Chondrocyte (in vitro differentiated cells): ENCODE results near the gene TPPP3. TPM values are rescaled to one million over a fixed set of nuclear protein-coding genes. Genes with fewer than 3 reads are reported as not detected.

Experiments used
- DNase-seq: peaks from one replicate; pipeline ENCODE4 v3.0.0; 2021; ENCODE audit warnings: mixed read lengths, low spot score
- H3K27ac Mint-ChIP-seq: one replicate; pipeline ENCODE4 v1.8.0; 2021; ENCODE audit warnings: mild to moderate bottlenecking, moderate library complexity, mixed read lengths; ENCODE audit not compliant: unreplicated experiment
- H3K27me3 Mint-ChIP-seq: 2 replicates; pipeline ENCODE4 v1.8.0; 2021; ENCODE audit warnings: low read depth, mixed read lengths
- H3K36me3 Mint-ChIP-seq: 2 replicates; pipeline ENCODE4 v1.8.0; 2021; ENCODE audit warnings: low read depth, mixed read lengths
- H3K4me1 Mint-ChIP-seq: 2 replicates; pipeline ENCODE4 v1.8.0; 2021; ENCODE audit warnings: low read depth, mild to moderate bottlenecking, mixed read lengths
- H3K4me3 Mint-ChIP-seq: one replicate; pipeline ENCODE4 v1.8.0; 2021; ENCODE audit warnings: mild to moderate bottlenecking, moderate library complexity, mixed read lengths; ENCODE audit not compliant: unreplicated experiment
- H3K9me3 Mint-ChIP-seq: 2 replicates; pipeline ENCODE4 v1.8.0; 2021; ENCODE audit warnings: low read depth, mixed read lengths
- total RNA-seq: library from RNA; stranded (reverse); gene quantifications from 3 replicates; pipeline ENCODE4 v1.2.1, GENCODE V29; 2021
- TF ChIP-seq, protein P1 (sequence below): fragments of 200-600 bp; sonication (generic); IDR thresholded peaks from 2 replicates; pipeline ENCODE4 v1.5.0; 2021; ENCODE audit warnings: antibody characterized with exemption, mild to moderate bottlenecking, moderate library complexity

The TPPP3 gene
- total RNA-seq, 1 donor from 2014 or later: 2.7 TPM

DNA sequence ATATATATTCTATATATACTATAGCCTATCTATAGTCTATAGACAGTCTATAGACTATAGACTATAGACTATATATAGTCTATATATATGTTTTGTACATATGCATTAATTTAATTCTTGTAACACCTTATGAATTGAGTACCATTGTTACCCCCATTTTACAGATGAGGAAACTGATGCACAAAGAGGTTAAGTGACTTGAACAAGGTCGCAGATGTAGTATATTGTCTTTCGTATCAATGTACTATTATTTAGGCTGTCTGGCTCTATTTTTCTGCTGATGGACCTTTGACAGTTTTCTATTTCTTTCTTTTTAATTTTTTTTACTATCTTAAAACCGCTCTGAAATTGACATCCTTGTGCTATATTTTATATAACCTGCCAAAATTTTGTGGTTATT, 52.0 kb downstream of the TPPP3 start:
- no peak overlapping the region for H3K27ac Mint-ChIP-seq
- no peaks in the 10 kb centered on the region for H3K36me3 Mint-ChIP-seq
- no peaks in the 10 kb centered on the region for H3K9me3 Mint-ChIP-seq
- peaks cover 8% of the 10 kb centered on the region for H3K27me3 Mint-ChIP-seq
- peaks cover 4% of the 10 kb centered on the region for H3K4me1 Mint-ChIP-seq
- TF ChIP-seq, protein P1, sequence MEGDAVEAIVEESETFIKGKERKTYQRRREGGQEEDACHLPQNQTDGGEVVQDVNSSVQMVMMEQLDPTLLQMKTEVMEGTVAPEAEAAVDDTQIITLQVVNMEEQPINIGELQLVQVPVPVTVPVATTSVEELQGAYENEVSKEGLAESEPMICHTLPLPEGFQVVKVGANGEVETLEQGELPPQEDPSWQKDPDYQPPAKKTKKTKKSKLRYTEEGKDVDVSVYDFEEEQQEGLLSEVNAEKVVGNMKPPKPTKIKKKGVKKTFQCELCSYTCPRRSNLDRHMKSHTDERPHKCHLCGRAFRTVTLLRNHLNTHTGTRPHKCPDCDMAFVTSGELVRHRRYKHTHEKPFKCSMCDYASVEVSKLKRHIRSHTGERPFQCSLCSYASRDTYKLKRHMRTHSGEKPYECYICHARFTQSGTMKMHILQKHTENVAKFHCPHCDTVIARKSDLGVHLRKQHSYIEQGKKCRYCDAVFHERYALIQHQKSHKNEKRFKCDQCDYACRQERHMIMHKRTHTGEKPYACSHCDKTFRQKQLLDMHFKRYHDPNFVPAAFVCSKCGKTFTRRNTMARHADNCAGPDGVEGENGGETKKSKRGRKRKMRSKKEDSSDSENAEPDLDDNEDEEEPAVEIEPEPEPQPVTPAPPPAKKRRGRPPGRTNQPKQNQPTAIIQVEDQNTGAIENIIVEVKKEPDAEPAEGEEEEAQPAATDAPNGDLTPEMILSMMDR: no peak
- no peak overlapping the region for H3K4me3 Mint-ChIP-seq
- no peak for DNase-seq

Other genes with a start within 250 kb of the TPPP3 start
- gene B3GNT9, start 242.5 kb downstream of the TPPP3 start, total RNA-seq: 39.9 to 64.4 TPM (median 41.4 TPM) in 3 replicates
- gene TRADD, start 233.6 kb downstream of the TPPP3 start, total RNA-seq: 16.6 to 20.0 TPM (median 19.1 TPM) in 3 replicates
- 14.6 to 17.5 TPM (median 16.0 TPM) in 3 replicates for gene FBXL8, start 233.5 kb downstream of the TPPP3 start, total RNA-seq
- 11.6 to 19.0 TPM (median 15.7 TPM) in 3 replicates for gene HSF4, start 228.8 kb downstream of the TPPP3 start, total RNA-seq
- 21.9 to 34.6 TPM (median 31.2 TPM) in 3 replicates for gene NOL3, start 223.0 kb downstream of the TPPP3 start, total RNA-seq
- gene MATCAP1, start 209.5 kb downstream of the TPPP3 start, total RNA-seq: 28.0 to 45.0 TPM (median 29.9 TPM) in 3 replicates
- gene EXOC3L1, start 203.4 kb downstream of the TPPP3 start, total RNA-seq: not detected in 3 replicates
- gene E2F4, start 201.3 kb downstream of the TPPP3 start, total RNA-seq: 31.9 to 41.0 TPM (median 33.4 TPM) in 3 replicates
- gene ELMO3, start 194.4 kb downstream of the TPPP3 start, total RNA-seq: 1.1 to 1.2 TPM (median 1.1 TPM) in 3 replicates
- 41.7 to 55.7 TPM (median 43.2 TPM) in 3 replicates for gene TMEM208, start 166.4 kb downstream of the TPPP3 start, total RNA-seq
- gene FHOD1, start 146.0 kb downstream of the TPPP3 start, total RNA-seq: 32.9 to 50.1 TPM (median 35.6 TPM) in 3 replicates
- 3.0 to 5.6 TPM (median 3.4 TPM) in 3 replicates for gene SLC9A5, start 144.5 kb downstream of the TPPP3 start, total RNA-seq
- 17.5 to 22.4 TPM (median 18.9 TPM) in 3 replicates for gene PLEKHG4, start 114.0 kb downstream of the TPPP3 start, total RNA-seq
- gene KCTD19, start 66.8 kb downstream of the TPPP3 start, total RNA-seq: not detected in 3 replicates
- gene LRRC36, start 66.7 kb downstream of the TPPP3 start, total RNA-seq: 0.20 TPM in 1 of 3 replicates, not detected in the others
- gene ZDHHC1, start 23.0 kb upstream of the TPPP3 start, total RNA-seq: 11.8 to 15.0 TPM (median 12.2 TPM) in 3 replicates
- 0.20 to 0.77 TPM in 2 of 3 replicates, not detected in the other for gene HSD11B2, start 37.6 kb upstream of the TPPP3 start, total RNA-seq
- gene ATP6V0D1, start 87.7 kb upstream of the TPPP3 start, total RNA-seq: 83.8 to 89.8 TPM (median 85.5 TPM) in 3 replicates
- gene AGRP, start 90.0 kb upstream of the TPPP3 start, total RNA-seq: not detected in 3 replicates
- gene RIPOR1, start 135.3 kb upstream of the TPPP3 start, total RNA-seq: 52.0 to 99.1 TPM (median 97.6 TPM) in 3 replicates
- gene CTCF, start 169.0 kb upstream of the TPPP3 start, total RNA-seq: 31.2 to 34.2 TPM (median 32.3 TPM) in 3 replicates